T1000 (cell line): ENCODE results near the gene DBX1.
A peak's percentile ranks its signal among the peaks of the same experiment; 100 is the strongest.

Experiments
- DNase-seq: peaks from one replicate; lab custom pipeline; 2025; ENCODE audit warnings: mixed read lengths; lab: John Stamatoyannopoulos, UW

The DBX1 gene

GRCh38 chr11:20125927-20126326 lies 34.3 kb downstream of the DBX1 start:
- DNase-seq: peak; percentile 54

GRCh38 chr11:20122131-20122530 lies 38.1 kb downstream of the DBX1 start:
- no peak for DNase-seq

- no peak for DNase-seq
Measured at GRCh38 chr11:20120134-20120925, 39.9 kb downstream of the DBX1 start.

DNA sequence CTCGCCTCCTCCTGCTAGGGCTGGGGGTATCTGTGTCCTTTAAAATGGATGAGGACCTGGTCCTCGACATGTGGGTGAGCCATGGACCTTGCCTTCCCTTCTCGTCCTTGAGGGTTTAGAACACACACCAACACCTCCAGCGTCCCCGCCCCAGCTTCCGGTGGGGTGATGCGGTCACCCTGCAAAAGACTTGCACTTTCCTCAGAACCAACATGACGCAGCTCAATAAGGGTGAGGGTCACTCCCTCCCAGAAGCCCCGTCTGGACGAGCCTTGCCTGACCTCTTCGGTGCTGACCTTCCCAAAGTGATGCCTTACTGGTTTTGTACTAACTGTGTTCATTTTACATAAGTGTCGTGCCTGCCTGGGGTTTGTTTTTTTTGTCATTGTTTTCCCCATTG lies 41.0 kb downstream of the DBX1 start:
- DNase-seq: no peak

GRCh38 chr11:20118209-20118608 lies 42.1 kb downstream of the DBX1 start:
- DNase-seq: no peak

DNA sequence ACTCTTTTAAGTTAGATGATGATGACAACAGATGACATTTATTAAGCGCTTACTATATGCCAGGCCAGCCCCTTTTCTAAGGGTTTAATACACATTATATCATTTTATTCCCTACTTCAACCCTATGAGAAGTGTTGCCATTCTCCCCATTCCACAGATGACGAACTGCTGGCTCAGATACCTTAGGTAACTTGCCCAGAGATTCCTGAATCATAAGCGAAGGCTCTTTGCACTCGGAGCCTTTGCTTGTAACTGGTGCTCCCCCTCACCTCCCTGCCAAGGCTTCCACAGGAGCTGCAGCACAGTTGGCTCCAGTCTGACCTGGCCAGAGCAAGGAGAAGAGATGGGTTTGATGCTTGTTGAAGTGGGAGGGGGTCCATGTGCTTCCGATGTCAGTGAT lies 43.0 kb downstream of the DBX1 start:
- no peak for DNase-seq

DNA sequence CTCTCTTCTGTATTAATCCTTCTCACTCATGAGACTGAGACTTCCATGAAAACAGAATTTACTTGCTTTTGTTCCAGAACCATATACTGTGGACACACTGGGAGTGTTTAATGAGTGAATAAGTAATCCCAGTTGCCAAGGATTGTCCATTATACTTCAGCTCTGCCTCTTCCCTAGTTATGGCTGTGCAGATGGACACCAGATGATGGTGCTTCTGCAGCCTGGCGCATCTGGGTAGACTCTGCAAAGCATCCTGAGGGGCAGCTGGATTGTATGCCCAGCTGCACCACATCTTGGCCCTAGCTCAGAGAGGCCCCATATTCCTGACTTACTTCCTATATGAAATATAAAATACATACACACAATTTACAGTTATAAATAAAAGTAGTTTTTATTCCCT lies 43.5 kb downstream of the DBX1 start:
- DNase-seq: no peak

GRCh38 chr11:20114588-20114987 lies 45.7 kb downstream of the DBX1 start:
- peak; percentile 12 for DNase-seq

DNA sequence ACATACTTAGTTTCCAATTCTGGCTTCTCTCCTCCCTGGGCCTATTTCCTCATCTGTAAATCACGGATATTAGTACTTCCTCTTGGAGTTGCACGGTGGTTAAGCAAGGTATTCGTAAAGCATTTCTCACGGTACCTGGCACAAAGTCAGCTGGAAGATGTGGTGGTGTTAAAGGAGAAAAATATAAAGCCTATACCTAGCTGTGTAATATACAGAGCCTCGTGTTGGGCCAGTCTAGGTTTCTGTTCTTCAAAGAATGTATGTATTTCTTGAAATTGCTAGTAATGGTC lies 47.2 kb downstream of the DBX1 start:
- no peak for DNase-seq

DNA sequence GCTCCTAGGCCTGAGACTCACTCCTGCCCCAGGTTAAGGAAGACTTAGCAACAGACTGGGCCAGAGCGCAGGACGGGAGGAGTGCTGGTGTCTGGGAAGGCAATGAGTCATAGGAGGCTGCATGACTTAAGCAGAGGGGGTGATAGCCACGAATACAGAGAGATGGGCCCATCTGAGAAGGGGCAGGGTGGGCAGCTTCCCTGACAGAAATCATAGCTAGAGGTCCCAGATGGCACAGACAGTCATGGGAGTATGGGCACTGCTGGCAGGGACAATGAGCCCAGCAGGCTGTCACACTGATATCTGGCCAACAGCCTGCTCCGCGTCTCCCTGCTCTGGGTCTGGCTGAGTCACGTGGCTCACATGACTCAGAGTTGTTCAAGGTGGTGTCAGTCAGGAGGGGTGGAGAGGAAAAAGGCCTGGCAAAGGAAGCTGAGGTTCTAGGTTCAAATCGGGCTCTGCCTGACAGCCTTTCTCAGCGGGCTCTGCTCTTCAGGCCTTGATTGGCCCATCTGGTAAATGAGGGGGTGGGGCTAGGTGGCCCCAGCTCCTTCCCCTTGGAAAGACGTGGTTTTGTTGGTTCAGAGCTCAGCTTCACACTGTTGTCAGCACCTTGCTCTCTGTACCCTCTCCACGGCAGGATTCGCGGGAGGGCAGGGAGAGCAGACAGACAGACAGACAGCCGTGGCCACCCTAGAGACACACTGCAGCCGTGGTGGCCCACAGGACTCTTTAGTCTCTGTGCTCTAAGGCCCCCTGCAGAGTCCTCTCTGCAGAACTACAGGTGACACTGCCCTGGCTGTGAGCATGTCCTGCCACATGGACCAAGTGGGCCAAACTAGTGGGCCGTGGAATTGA lies 47.8 kb downstream of the DBX1 start:
- peak; percentile 62 for DNase-seq

DNA sequence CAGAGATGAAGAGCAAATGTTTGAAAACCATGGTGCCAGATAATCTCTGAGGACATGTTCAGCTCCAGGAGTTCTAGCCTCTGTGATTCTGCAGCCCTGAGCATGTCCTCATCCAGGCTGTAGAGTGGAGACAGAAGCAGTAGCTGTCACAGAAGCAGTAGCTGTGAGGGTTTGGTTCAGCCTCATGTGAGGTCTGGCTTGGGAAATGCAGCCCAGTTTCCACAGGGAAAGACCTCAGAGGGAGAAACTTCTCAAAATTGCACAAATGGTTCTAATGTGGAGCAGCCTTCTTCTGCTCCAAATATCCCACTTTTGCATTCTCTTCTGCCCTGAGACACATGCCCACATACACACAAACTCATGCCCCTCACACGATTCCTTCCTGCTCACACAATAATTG lies 48.4 kb downstream of the DBX1 start:
- DNase-seq: no peak

DNA sequence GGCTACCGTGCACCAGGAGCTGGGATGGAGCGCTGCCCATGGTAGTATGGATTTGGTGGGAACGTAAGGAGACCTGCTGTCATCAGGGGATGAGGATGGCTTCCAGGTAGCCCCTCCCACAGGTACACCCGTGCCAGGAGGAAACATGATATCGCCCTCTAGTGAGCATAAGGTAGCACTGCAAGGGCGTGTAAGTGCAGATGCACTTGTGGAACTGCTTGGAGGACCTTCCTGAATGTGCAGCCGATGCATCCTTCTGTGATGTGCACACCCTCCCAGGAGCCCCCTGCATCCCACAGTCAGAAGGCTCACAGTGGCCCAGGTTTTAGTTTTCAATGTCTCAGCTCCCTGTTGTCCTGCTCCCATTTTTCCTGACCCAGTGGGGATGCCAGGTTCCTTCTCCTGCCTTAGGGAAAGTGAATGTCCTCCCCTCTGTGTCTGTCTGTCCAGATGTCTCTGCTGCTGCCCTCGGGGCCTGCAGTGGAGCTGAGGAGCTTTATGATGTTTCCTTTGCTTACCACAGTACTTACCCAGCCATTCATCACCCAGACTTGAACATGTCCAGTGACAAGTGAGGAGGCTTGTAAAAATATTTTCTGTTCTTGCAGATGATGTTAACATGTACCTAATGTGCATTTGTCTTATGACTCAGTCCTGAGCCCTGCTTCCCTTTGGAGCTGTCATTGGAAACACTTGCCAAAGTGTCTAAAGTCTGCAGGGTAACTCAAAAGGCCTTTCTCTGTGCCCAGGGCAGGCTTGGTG lies 49.2 kb downstream of the DBX1 start:
- peak; percentile 51 for DNase-seq

GRCh38 chr11:20109731-20110445 lies 50.4 kb downstream of the DBX1 start:
- no peak for DNase-seq
